K562 (cell line): ENCODE data around the gene VWA7. TPM values are rescaled to one million over a fixed set of nuclear protein-coding genes. Genes with fewer than 3 reads are reported as not detected.
A peak's percentile ranks its signal among the peaks of the same experiment; 100 is the strongest.

Experiments used
- ATAC-seq: fragments of 200-7000 bp; cut with Tn5 transposase; 3 replicates; pipeline ENCODE4 v1.9.1; 2020; ENCODE audit warnings: moderate library complexity
- BruUV-seq: library from RNA; stranded (reverse); fragments of 400-500 nt; replicated peaks from 2 replicates; lab custom pipeline; 2021; lab: Mats Ljungman, UMichigan
- CTCF ChIA-PET: fragments of 300-600 bp; formaldehyde crosslinking; extraction: SDS; loops from one replicate; lab custom pipeline; 2021; ENCODE audit warnings: low intra/inter-chr PET ratio; lab: Yijun Ruan, JAX
- POLR2A ChIA-PET: fragments of 300-600, 350-650 bp; sonication (Branson Sonifier 250); formaldehyde crosslinking; extraction: SDS; loops from one replicate; lab custom pipeline; 2021; ENCODE audit warnings: antibody characterized with exemption, inconsistent platforms; lab: Yijun Ruan, JAX
- DNase-seq, 4 experiments: peaks; one replicate each; pipeline versions ENCODE4 v3.0.0 to v3.0.0-alpha.2; 2011 to 2018; ENCODE audit warnings: low spot score in 3 of 4, mixed read lengths in 3 of 4; ENCODE audit errors: extremely low read depth in 1 of 4
- FAIRE-seq: peaks from 2 replicates; lab custom pipeline; 2011; peaks lifted over from hg19 to GRCh38; lab: Jason Lieb, UNC
- H2AFZ ChIP-seq: 2 replicates; pipeline ENCODE4 v1.6.0; 2011; ENCODE audit warnings: low read depth, low read length, control low read depth, inconsistent platforms
- H3K27ac ChIP-seq: fragments of 200-600 bp; 3 replicates; pipeline ENCODE4 v1.8.0; 2011; ENCODE audit warnings: low read depth, mild to moderate bottlenecking, control low read depth, inconsistent platforms, low read length, moderate library complexity, mixed read lengths; ENCODE audit errors: extremely low read depth
- H3K27me3 ChIP-seq, 2 experiments: fragments of 300-600 bp in 1 of 2; 2 replicates in 1 of 2; 3 replicates in 1 of 2; pipeline versions ENCODE4 v1.6.0 to v1.8.0; 2011; ENCODE audit warnings: inconsistent platforms in 2 of 2, low read length in 2 of 2, mild to moderate bottlenecking in 1 of 2, mixed read lengths in 1 of 2, moderate library complexity in 1 of 2; ENCODE audit not compliant: control insufficient read depth in 2 of 2, insufficient read depth in 2 of 2
- H3K36me3 ChIP-seq: fragments of 300-600 bp; 3 replicates; pipeline ENCODE4 v1.8.0; 2011; ENCODE audit warnings: mild to moderate bottlenecking, low read length, inconsistent platforms; ENCODE audit not compliant: control insufficient read depth, insufficient read depth
- H3K4me1 ChIP-seq, 2 experiments: fragments of 200-600 bp in 1 of 2; replicated peaks in 1 of 2; 2 replicates in 1 of 2; 3 replicates in 1 of 2; pipeline versions ENCODE4 v1.5.1 to v1.8.0; 2011; ENCODE audit warnings: inconsistent platforms in 2 of 2, low read length in 2 of 2, mild to moderate bottlenecking in 1 of 2, mixed read lengths in 1 of 2, moderate library complexity in 1 of 2; ENCODE audit not compliant: control insufficient read depth in 2 of 2, insufficient read depth in 2 of 2
- H3K4me2 ChIP-seq: 2 replicates; pipeline ENCODE4 v1.6.1; 2011; ENCODE audit warnings: low read length, control low read depth, inconsistent platforms, mixed read lengths; ENCODE audit not compliant: insufficient read depth
- H3K4me3 ChIP-seq: fragments of 200-600 bp; sonication (generic), shearing (Covaris generic); 2 replicates; pipeline ENCODE4 v1.5.1; 2016; ENCODE audit warnings: control low read depth, inconsistent platforms
- H3K79me2 ChIP-seq: fragments of 200-600 bp; 3 replicates; pipeline ENCODE4 v1.8.0; 2011; ENCODE audit warnings: low read length, inconsistent platforms; ENCODE audit not compliant: control insufficient read depth, insufficient read depth
- H3K9ac ChIP-seq, 2 experiments: 2 replicates each; pipeline versions ENCODE4 v1.6.0 to v1.6.1; 2011; ENCODE audit warnings: low read depth in 2 of 2, low read length in 2 of 2, control low read depth in 1 of 2, inconsistent platforms in 1 of 2, mild to moderate bottlenecking in 1 of 2, mixed read lengths in 1 of 2; ENCODE audit not compliant: insufficient read depth in 1 of 2
- H3K9me1 ChIP-seq: one replicate; pipeline ENCODE4 v1.6.0; 2011; ENCODE audit warnings: inconsistent platforms, mild to moderate bottlenecking, low read length, moderate library complexity; ENCODE audit not compliant: control insufficient read depth, insufficient read depth
- H3K9me3 ChIP-seq: replicated peaks from 2 replicates; pipeline ENCODE4 v1.5.1; 2011; ENCODE audit warnings: low read depth, low read length, inconsistent platforms; ENCODE audit not compliant: control insufficient read depth, insufficient read depth
- H4K20me1 ChIP-seq: replicated peaks from 2 replicates; pipeline ENCODE4 v1.6.1; 2011; ENCODE audit warnings: low read length, inconsistent platforms, mixed read lengths; ENCODE audit not compliant: control insufficient read depth, insufficient read depth
- MTF1 ChIP-seq: fragments of 250-450 bp; sonication (Bioruptor Pico); IDR thresholded peaks from 2 replicates; pipeline ENCODE4 v1.9.0; 2021; ENCODE audit warnings: moderate library complexity, mild to moderate bottlenecking, inconsistent platforms, borderline replicate concordance
- RBBP5 ChIP-seq: fragments of 200-600 bp; sonication (generic); IDR thresholded peaks from 2 replicates; pipeline ENCODE4 v1.6.1; 2012; ENCODE audit warnings: borderline replicate concordance, mild to moderate bottlenecking, low read length, control low read depth, inconsistent platforms; ENCODE audit not compliant: insufficient read depth, poor library complexity, severe bottlenecking
- RBM34 ChIP-seq: fragments of 200-400 bp; formaldehyde crosslinking; IDR thresholded peaks from 2 replicates; pipeline ENCODE4 v1.6.1; 2018; ENCODE audit warnings: low read length, borderline replicate concordance; ENCODE audit not compliant: insufficient read depth
- ZC3H4 ChIP-seq: sonication (generic); formaldehyde crosslinking; IDR thresholded peaks from 2 replicates; pipeline ENCODE4 v1.9.0; 2021; ENCODE audit warnings: missing genetic modification reagents, borderline replicate concordance
- ZNF133 ChIP-seq: fragments of 250-450 bp; sonication (Bioruptor Pico); IDR thresholded peaks from 2 replicates; pipeline ENCODE4 v1.4.0; 2020; ENCODE audit warnings: mild to moderate bottlenecking
- WGBS: fragments of 100-300 bp; shearing (Covaris generic); methylation state at CpG from one replicate; pipeline ENCODE4 v1.1.6; 2016; ENCODE audit warnings: low coverage, mixed read lengths; ENCODE audit not compliant: insufficient coverage; ENCODE audit errors: missing lambda C conversion rate; 5-methylcytosine and 5-hydroxymethylcytosine counted together
- in situ Hi-C: fragments of 300-500 bp; cut with MboI; formaldehyde crosslinking; loops from 4 replicates; pipeline ENCODE4 v1.15.0; 2018; ENCODE audit warnings: inconsistent platforms, mixed read lengths
- intact Hi-C: fragments of 100-400 bp; cut with micrococcal nuclease; formaldehyde crosslinking; loops from 2 replicates; pipeline ENCODE4 v1.14.2; 2022
- polyA plus RNA-seq, 8 experiments: library from polyadenylated mRNA; depleted of rRNA in 4 of 8; stranded (reverse) in 5 of 8; unstranded in 3 of 8; fragments of >200 nt; fragmentation: Nextera tagmentation in 2 of 8; fragmentation: Illumina TruSeq in 1 of 8; extraction: Ambion mirVana in 2 of 8; extraction: Trizol in 1 of 8; gene quantifications; 2 replicates each; pipeline versions ENCODE4 v1.2.1 to v1.2.3, GENCODE V29; 2011 to 2014; ENCODE audit warnings: inconsistent platforms in 1 of 8, missing spikeins in 1 of 8
- total RNA-seq, 7 experiments: library from RNA; depleted of rRNA in 6 of 7; stranded (reverse); fragments of >200 nt in 6 of 7; fragmentation: Illumina TruSeq in 2 of 7; extraction: Trizol in 2 of 7; gene quantifications; 2 replicates each; pipeline versions ENCODE4 v1.2.1 to v1.2.3, GENCODE V29; 2011 to 2021; ENCODE audit warnings: low replicate concordance in 1 of 7
- TF ChIP-seq, protein P1 (sequence below): fragments of 250-450 bp; sonication (Bioruptor Pico); IDR thresholded peaks from 2 replicates; pipeline ENCODE4 v1.5.0; 2021; ENCODE audit warnings: mild to moderate bottlenecking, moderate library complexity

Gene VWA7
- total and polyA plus RNA-seq, 9 of the 15 experiments (the other 6 are each of a cell fraction or from before 2014, with no cell fraction given): 0.18 to 2.9 (median 0.95) TPM

DNA sequence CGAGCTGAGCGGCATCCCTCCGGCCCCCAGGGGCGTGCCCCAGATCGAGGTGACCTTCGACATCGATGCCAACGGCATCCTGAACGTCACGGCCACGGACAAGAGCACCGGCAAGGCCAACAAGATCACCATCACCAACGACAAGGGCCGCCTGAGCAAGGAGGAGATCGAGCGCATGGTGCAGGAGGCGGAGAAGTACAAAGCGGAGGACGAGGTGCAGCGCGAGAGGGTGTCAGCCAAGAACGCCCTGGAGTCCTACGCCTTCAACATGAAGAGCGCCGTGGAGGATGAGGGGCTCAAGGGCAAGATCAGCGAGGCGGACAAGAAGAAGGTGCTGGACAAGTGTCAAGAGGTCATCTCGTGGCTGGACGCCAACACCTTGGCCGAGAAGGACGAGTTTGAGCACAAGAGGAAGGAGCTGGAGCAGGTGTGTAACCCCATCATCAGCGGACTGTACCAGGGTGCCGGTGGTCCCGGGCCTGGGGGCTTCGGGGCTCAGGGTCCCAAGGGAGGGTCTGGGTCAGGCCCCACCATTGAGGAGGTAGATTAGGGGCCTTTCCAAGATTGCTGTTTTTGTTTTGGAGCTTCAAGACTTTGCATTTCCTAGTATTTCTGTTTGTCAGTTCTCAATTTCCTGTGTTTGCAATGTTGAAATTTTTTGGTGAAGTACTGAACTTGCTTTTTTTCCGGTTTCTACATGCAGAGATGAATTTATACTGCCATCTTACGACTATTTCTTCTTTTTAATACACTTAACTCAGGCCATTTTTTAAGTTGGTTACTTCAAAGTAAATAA is 40.2 kb upstream of the VWA7 start (continued):
- TF ChIP-seq, protein P1, sequence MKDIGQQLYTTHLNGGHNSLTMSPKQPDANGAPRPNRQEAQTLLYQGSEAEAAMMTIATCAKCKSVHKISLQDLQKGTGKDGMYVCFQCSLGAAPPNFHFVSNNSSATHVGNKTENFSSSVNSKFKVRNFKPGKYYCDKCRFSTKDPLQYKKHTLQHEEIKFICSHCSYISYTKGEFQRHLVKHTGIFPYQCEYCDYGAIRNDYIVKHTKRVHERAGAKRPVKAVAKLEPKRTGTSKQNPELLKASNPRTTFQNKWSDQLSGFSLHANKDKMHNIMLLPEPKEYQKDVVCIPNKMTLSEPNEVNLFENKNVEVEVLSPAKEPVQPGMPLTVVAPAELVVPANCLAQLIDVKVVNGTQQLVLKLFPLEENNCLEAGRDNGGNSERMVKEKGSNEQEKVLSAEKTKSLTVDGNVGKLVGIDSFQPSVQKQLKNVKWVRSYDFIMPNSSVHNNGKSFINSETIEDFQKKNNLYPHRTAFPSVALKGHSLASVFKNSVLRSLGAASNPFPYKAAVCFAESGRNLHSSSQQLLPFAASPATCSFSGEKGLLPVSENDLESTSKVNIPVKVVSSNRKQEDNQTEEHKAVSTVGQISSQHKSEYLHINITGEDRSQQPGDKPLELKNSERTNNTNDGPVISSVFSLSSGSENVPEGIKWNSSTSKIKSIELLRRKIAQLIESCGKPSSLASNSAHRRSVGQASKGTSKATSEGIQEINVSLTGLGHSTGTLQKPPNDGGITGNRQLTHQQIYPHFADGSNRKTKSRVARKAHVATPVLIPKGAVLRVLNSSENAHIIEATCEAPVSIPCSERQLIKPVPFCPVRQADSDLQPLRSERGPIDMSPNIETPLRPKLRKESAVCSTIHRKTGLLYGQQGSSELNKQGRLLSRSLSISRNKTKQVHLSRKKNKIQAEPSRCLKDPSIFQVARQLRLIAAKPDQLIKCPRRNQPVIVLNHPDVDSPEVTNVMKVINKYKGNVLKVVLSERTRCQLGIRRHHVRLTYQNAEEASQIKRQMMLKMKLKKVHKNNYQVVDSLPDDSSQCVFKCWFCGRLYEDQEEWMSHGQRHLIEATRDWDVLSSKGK (CRISPR knock-in tag): 0 out of 2 replicates have a peak, but pooled peaks have one; percentile 54

DNA sequence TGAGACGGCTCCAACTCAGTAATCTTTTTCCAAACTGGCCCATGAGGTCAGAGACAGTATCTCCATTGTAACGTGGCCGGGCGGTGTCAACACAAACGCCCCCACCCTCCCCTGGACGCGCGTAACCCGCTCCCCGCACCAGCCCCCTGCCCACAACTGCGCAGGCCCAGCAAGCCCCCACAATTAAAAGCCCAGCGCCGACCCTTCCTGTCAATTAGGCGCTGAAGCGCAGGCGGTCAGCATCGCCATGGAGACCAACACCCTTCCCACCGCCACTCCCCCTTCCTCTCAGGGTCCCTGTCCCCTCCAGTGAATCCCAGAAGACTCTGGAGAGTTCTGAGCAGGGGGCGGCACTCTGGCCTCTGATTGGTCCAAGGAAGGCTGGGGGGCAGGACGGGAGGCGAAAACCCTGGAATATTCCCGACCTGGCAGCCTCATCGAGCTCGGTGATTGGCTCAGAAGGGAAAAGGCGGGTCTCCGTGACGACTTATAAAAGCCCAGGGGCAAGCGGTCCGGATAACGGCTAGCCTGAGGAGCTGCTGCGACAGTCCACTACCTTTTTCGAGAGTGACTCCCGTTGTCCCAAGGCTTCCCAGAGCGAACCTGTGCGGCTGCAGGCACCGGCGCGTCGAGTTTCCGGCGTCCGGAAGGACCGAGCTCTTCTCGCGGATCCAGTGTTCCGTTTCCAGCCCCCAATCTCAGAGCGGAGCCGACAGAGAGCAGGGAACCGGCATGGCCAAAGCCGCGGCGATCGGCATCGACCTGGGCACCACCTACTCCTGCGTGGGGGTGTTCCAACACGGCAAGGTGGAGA is 38.1 kb upstream of the VWA7 start, which contains the start of the genes HSPA1A and HSPA1L:
Gene HSPA1A (plus strand): TSS at position 519 of the 814 bp plus-strand sequence. CDS start 214 bp downstream, at position 733.
Gene HSPA1L (minus strand): TSS at position 259 of the 814 bp plus-strand sequence. CDS start 3,311 bp downstream, outside the sequence.
- Histone ChIP-seq H3K79me2 (peaks cover 44% of the 10 kb centered on the region), H3K27me3 (no peaks in the 10 kb centered on the region), H3K27ac (peak within 1 kb of the TSS; percentile 97), H3K36me3 (peaks cover 23% of the 10 kb centered on the region), H3K9me1 (no peaks in the 10 kb centered on the region), H3K4me3 (peak within 1 kb of the TSS; percentile 54), H3K4me1 (peaks cover 29 to 37% of the 10 kb centered on the region in 2 experiments), H3K9me3 (no peaks in the 10 kb centered on the region), H2AFZ (peak within 1 kb of the TSS; percentile 82), H3K4me2 (peak within 1 kb of the TSS; percentile 97), H3K9ac (peak within 1 kb of the TSS; percentile 78 to 88), H4K20me1 (peaks cover 16% of the 10 kb centered on the region)
- intact Hi-C loops: loop anchor here (2.0 kb wide), 1 partner anchor 20 kb away; the partner anchor contains the start of gene VARS1
- in situ Hi-C loops: no loop called here
- DNase-seq: peak; percentile 97 to 100 (median 98)
- CTCF ChIA-PET: no interaction called here
- under 1% methylated on average over 56 of the region's 56 CpGs for WGBS
- peak; percentile 90 for FAIRE-seq
- POLR2A ChIA-PET: interaction anchor here (0.6 to 4.5 kb wide), 33 partner anchors 9 to 1152 kb away, joined by 3 to 93 read pairs (median 4); partner anchors contain the start of genes ABHD16A, C6orf47, DDAH2 and GPANK1
- ATAC-seq: peak; percentile 73
- BruUV-seq: no TSS peak
- TF ChIP-seq ZNF133 (CRISPR knock-in tag): peak; percentile 85
- TF ChIP-seq RBM34: no peak
- no peak for TF ChIP-seq MTF1 (CRISPR knock-in tag)
- TF ChIP-seq ZC3H4 (CRISPR knock-in tag): peak; percentile 97; the same call in 1 of the 2 replicates
- TF ChIP-seq RBBP5: peak; percentile 62
